Parathyroid adenoma (tissue), 2 donors: Measurements from ENCODE around the gene CMTM5.

Source experiments
- H2AFZ ChIP-seq: fragments of 300-600 bp; sonication (generic); one replicate; pipeline ENCODE4 v1.7.0; 2017; ENCODE audit warnings: antibody characterized with exemption, mild to moderate bottlenecking
- H3K27ac ChIP-seq: fragments of 300-600 bp; sonication (generic); one replicate; pipeline ENCODE4 v1.7.0; 2017
- H3K27me3 ChIP-seq: fragments of 300-600 bp; sonication (generic); one replicate; pipeline ENCODE4 v1.7.0; 2017; ENCODE audit warnings: low read length; ENCODE audit not compliant: control insufficient read depth, insufficient read depth
- H3K36me3 ChIP-seq: fragments of 300-600 bp; sonication (generic); one replicate; pipeline ENCODE4 v1.7.0; 2017; ENCODE audit warnings: low read length; ENCODE audit not compliant: control insufficient read depth, insufficient read depth
- H3K4me1 ChIP-seq: fragments of 300-600 bp; sonication (generic); one replicate; pipeline ENCODE4 v1.7.0; 2017; ENCODE audit warnings: control low read depth
- H3K4me2 ChIP-seq: fragments of 300-600 bp; sonication (generic); one replicate; pipeline ENCODE4 v1.7.0; 2017; ENCODE audit warnings: low read length
- H3K4me3 ChIP-seq: fragments of 300-600 bp; sonication (generic); one replicate; pipeline ENCODE4 v1.7.0; 2017; ENCODE audit warnings: low read depth, low read length
- H3K79me2 ChIP-seq: fragments of 300-600 bp; sonication (generic); one replicate; pipeline ENCODE4 v1.7.0; 2017; ENCODE audit warnings: control low read depth
- H3K9ac ChIP-seq: fragments of 300-600 bp; sonication (generic); one replicate; pipeline ENCODE4 v1.7.0; 2017; ENCODE audit warnings: mild to moderate bottlenecking
- H3K9me3 ChIP-seq: fragments of 300-600 bp; sonication (generic); one replicate; pipeline ENCODE4 v1.7.0; 2017; ENCODE audit warnings: low read length; ENCODE audit not compliant: control insufficient read depth
- CTCF ChIP-seq: fragments of 300-600 bp; sonication (generic); IDR thresholded peaks from one replicate; pipeline ENCODE4 v1.7.0; 2017; ENCODE audit warnings: antibody characterized with exemption, mild to moderate bottlenecking
- donor health status: primary hyperparathyroidism.

CMTM5 gene

DNA sequence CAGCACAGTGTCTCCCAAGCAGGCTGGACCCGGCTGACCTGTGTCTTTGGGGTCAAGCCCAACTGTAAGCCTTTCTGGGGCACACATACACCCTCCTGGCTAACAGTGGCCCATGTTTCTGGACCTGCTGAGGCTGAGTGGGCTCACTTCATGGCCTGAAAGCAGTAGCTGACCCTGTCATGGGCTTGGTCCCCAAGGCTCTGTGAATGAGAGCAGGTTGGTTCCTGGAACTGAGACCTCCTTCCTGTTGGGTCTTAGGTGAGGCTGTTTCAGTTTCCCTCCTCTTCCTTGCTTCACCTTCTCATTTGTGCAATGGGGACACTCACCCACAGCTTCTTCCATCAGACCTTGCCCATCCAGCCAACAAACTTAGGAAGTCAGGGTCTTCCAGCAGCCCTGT, 5.0 kb upstream of the CMTM5 start:
- Histone ChIP-seq H3K27me3 (no peaks in the 10 kb centered on the region), H3K27ac (no peak overlapping the region), H2AFZ (no peak overlapping the region), H3K79me2 (no peaks in the 10 kb centered on the region), H3K36me3 (no peaks in the 10 kb centered on the region), H3K4me1 (peaks cover 1% of the 10 kb centered on the region), H3K9ac (no peak overlapping the region), H3K4me3 (no peak overlapping the region), H3K4me2 (no peak overlapping the region), H3K9me3 (no peaks in the 10 kb centered on the region)
- TF ChIP-seq CTCF = no peak

DNA sequence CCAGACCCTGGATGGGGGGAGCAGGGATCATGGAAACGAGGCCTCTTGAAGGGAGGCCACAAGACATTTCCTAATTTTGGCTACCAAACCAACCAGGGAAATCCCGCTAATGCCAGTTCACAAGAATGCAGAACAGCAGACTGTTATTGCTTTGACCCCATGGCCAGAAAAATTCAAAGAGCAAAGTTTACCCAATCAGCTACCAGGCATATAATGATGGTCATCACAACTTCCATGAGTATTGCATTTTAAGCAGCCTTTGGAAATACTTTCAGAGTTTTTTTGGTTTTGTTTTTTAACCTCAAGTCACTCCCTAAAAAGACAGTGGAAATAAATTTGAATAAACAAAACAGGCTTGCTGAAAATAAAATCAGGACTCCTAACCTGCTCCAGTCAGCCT, 4.3 kb upstream of the CMTM5 start, which contains the start of gene IL25:
Gene IL25 (plus strand): TSS at position 301 of the 400 bp plus-strand sequence.
- no peaks in the 10 kb centered on the region for H3K36me3 ChIP-seq
- H3K9ac ChIP-seq = no peak within 1 kb of the TSS
- H3K27me3 ChIP-seq = no peaks in the 10 kb centered on the region
- no peak within 1 kb of the TSS for H3K27ac ChIP-seq
- H3K4me3 ChIP-seq = no peak within 1 kb of the TSS
- no peak within 1 kb of the TSS for H3K4me2 ChIP-seq
- no peak within 1 kb of the TSS for H2AFZ ChIP-seq
- no peaks in the 10 kb centered on the region for H3K4me1 ChIP-seq
- H3K79me2 ChIP-seq = no peaks in the 10 kb centered on the region
- H3K9me3 ChIP-seq = no peaks in the 10 kb centered on the region
- TF ChIP-seq CTCF = no peak

DNA sequence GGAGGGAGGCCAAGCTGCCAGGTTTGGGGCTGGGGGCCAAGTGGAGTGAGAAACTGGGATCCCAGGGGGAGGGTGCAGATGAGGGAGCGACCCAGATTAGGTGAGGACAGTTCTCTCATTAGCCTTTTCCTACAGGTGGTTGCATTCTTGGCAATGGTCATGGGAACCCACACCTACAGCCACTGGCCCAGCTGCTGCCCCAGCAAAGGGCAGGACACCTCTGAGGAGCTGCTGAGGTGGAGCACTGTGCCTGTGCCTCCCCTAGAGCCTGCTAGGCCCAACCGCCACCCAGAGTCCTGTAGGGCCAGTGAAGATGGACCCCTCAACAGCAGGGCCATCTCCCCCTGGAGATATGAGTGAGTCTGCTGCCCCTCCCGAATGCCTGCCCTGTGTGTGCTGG, 3.8 kb upstream of the CMTM5 start:
- Histone ChIP-seq H3K79me2 (no peaks in the 10 kb centered on the region), H3K27me3 (no peaks in the 10 kb centered on the region), H3K4me3 (no peak overlapping the region), H2AFZ (no peak overlapping the region), H3K27ac (no peak overlapping the region), H3K9ac (no peak overlapping the region), H3K4me1 (no peaks in the 10 kb centered on the region), H3K36me3 (no peaks in the 10 kb centered on the region), H3K9me3 (no peaks in the 10 kb centered on the region), H3K4me2 (no peak overlapping the region)
- no peak for TF ChIP-seq CTCF

- Histone ChIP-seq H3K4me3 (no peak overlapping the region), H3K36me3 (no peaks in the 10 kb centered on the region), H3K9ac (no peak overlapping the region), H3K27me3 (no peaks in the 10 kb centered on the region), H3K4me2 (no peak overlapping the region), H3K4me1 (no peaks in the 10 kb centered on the region), H3K9me3 (no peaks in the 10 kb centered on the region), H3K27ac (no peak overlapping the region), H3K79me2 (no peaks in the 10 kb centered on the region), H2AFZ (no peak overlapping the region)
- no peak for TF ChIP-seq CTCF
Observed at GRCh38 chr14:23375527-23376251, 1.2 kb upstream of the CMTM5 start.

- Histone ChIP-seq H3K27me3 (no peaks in the 10 kb centered on the region), H3K27ac (no peak overlapping the region), H3K4me3 (no peak overlapping the region), H3K36me3 (no peaks in the 10 kb centered on the region), H3K4me1 (no peaks in the 10 kb centered on the region), H3K9ac (no peak overlapping the region), H3K9me3 (no peaks in the 10 kb centered on the region), H3K4me2 (no peak overlapping the region), H3K79me2 (no peaks in the 10 kb centered on the region), H2AFZ (no peak overlapping the region)
- TF ChIP-seq CTCF = no peak
Observed at GRCh38 chr14:23377198-23377550, 328 bp downstream of the CMTM5 start.
